Motor neuron (in vitro differentiated cells): ENCODE measurements around the gene MAP9. TPM values are rescaled to one million over a fixed set of nuclear protein-coding genes. Genes with fewer than 3 reads are reported as not detected.

ENCODE experiments used
- ATAC-seq, 8 experiments: fragments of 200-7000 bp; cut with Tn5 transposase; replicated peaks in 6 of 8; 2 replicates each; pipeline ENCODE4 v1.8.0; 2021; ENCODE audit warnings: mild to moderate bottlenecking in 8 of 8, moderate library complexity in 8 of 8
- H3K27ac ChIP-seq, 2 donors: fragments of 250-450 bp; sonication (Bioruptor Pico); 2 replicates each; pipeline ENCODE4 v1.9.0; 2021; ENCODE audit warnings: antibody characterized with exemption in 2 of 2, mild to moderate bottlenecking in 2 of 2, moderate library complexity in 1 of 2
- H3K4me1 ChIP-seq, 2 donors: fragments of 250-450 bp; sonication (Bioruptor Pico); replicated peaks in 1 of 2; 2 replicates each; pipeline ENCODE4 v1.6.1; 2021; ENCODE audit warnings: antibody characterized with exemption in 2 of 2, mild to moderate bottlenecking in 2 of 2, moderate library complexity in 1 of 2
- H3K4me3 ChIP-seq, 5 donors: fragments of 250-450 bp; sonication (Bioruptor Pico); 2 replicates each; pipeline ENCODE4 v1.9.0; 2021; ENCODE audit warnings: antibody characterized with exemption in 5 of 5, mild to moderate bottlenecking in 5 of 5, moderate library complexity in 4 of 5
- WGBS, 10 experiments: fragments of 450-650 bp; shearing (Covaris generic); methylation state at CpG; one replicate each; pipeline ENCODE4 v1.0.0; 2022; 5-methylcytosine and 5-hydroxymethylcytosine counted together
- in situ Hi-C, 9 experiments: fragments of 400-800 bp; cut with MboI; loops; one replicate each; pipeline ENCODE4 v1.15.0; 2021; ENCODE audit warnings: low sequenced_read_pairs in 9 of 9, low pct_unique_long_range_greater_than_20kb in 2 of 9; ENCODE audit not compliant: unreplicated experiment in 9 of 9
- total RNA-seq, 8 experiments: library from RNA; unstranded; fragments of 300-600 nt; gene quantifications; 2 replicates each; pipeline versions ENCODE4 v1.2.3 to v1.2.4, GENCODE V29; 2022

MAP9 gene
- total RNA-seq, 8 experiments from 2014 or later: 0.81 to 67.1 (median 34.2) TPM

DNA sequence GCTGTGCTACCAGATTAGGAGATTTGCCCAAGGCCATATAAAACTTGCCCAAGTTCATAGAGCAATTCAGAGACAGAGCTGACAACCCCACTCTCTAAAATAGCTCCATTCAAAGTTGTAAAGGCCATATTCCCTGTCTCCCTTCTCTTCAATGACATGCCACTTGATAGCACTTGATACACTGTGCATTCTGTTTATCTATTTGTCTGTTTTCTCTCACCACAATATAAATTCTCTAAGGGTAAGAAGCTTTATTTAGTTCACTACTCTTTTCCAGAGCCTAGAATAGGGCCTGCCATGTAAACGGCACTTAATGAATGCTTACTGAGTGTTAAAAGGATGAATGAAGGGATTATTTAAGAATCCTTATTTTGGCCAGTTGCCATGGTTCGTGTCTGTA is 24.1 kb upstream of the MAP9 start:
- in situ Hi-C loops: loop anchor here in 4 of 9 experiments (25.0 kb wide), 3 partner anchors 386 to 561 kb away; partner anchors contain the start of gene CTSO (in 1 of the 4)
- WGBS, 10 experiments: 0 to 100% (median 72%) methylated on average over 1 to 2 of the region's 2 CpGs; no CpG with 5 or more reads in 3 of the 10 experiments
- no peak overlapping the region for H3K27ac ChIP-seq
- ATAC-seq: no peak
- H3K4me1 ChIP-seq: peaks cover 2 to 9% of the 10 kb centered on the region in 2 donors
- H3K4me3 ChIP-seq: no peak overlapping the region

DNA sequence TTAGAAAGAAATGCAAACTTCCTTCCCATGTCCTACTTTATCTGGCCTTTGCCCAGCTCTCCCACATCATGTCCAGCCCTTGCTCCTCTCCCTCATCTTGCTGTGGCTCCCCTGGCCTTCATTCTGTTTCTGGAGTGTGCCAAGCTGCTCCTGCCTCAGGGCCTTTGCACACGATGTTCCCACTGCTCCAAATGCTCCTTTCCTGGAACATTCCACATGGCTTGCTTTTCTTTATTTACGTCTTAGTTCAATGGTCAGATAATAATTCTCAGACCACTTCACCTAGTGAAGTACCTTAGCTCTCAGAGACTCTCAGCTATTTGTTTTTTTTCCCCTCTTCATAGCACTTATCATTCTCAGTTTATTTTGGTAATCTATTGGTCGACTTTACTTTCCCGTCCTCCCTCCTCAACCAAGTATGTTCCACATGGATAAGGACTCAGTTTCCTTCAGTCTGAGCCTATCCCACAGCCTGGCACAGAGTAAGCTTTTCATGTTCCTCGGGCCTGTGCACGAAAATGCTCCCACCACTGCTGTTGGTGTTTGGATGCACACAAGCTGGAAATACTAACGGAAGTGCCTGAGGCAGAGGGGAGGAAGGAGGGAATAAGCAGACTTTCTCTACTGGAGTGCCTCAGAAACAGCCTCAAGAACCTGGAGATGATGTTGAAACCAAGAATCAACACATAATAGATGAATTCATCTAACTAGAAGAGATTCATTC is 23.4 kb upstream of the MAP9 start:
- H3K4me1 ChIP-seq: peaks cover 2 to 9% of the 10 kb centered on the region in 2 donors
- no peak overlapping the region for H3K27ac ChIP-seq
- no peak for ATAC-seq
- H3K4me3 ChIP-seq: no peak overlapping the region
- in situ Hi-C loops: loop anchor here in 4 of 9 experiments (25.0 kb wide), 3 partner anchors 387 to 562 kb away; partner anchors contain the start of gene CTSO (in 1 of the 4)
- WGBS, 10 experiments: 12 to 89% (median 66%) methylated on average over 1 to 7 of the region's 7 CpGs

DNA sequence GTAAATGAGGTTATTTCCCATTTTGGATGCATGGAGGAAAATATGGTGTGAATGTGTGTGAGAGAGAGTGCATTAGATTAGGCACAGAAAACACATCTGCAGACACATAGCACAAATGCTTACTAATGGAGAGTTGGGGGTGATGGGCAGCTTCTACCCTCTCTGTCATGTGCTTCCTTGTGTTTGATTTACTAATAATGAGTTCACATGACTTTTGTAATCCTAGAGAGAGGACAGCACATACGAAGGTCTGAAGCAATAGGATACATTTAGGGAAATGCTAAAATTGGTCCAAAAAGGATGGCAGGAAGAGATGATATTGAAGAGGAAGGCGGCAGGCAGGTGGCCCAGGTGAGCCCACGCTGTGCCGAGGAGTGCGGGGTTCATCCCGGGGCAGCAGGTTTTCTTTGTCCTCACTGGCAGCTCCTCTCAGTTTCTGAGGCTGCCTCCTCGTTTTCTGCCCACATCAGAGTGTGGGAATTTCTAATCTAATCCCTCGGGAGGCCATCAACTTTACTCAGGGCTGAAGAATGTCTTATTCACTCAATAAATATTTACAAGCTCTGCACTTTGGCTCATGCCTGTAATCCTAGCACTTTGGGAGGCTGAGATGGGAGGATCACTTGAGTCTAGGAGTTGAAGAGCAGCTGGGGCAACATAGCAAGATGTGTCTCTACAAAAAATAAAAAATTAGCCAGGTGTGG is 15.9 kb upstream of the MAP9 start:
- H3K27ac ChIP-seq: no peak overlapping the region
- no peaks in the 10 kb centered on the region for H3K4me1 ChIP-seq
- ATAC-seq: peak in 5 of 8 experiments; percentile 23 to 62 (median 47)
- H3K4me3 ChIP-seq: no peak overlapping the region
- in situ Hi-C loops: no loop called here
- WGBS, 10 experiments: 0 to 87% (median 57%) methylated on average over 1 to 8 of the region's 8 CpGs; no CpG with 5 or more reads in 4 of the 10 experiments

GRCh38 chr4:155391932-155392331 is 15.2 kb upstream of the MAP9 start:
- no peak for ATAC-seq
- no peaks in the 10 kb centered on the region for H3K4me1 ChIP-seq
- in situ Hi-C loops: no loop called here
- H3K27ac ChIP-seq: no peak overlapping the region
- no peak overlapping the region for H3K4me3 ChIP-seq

DNA sequence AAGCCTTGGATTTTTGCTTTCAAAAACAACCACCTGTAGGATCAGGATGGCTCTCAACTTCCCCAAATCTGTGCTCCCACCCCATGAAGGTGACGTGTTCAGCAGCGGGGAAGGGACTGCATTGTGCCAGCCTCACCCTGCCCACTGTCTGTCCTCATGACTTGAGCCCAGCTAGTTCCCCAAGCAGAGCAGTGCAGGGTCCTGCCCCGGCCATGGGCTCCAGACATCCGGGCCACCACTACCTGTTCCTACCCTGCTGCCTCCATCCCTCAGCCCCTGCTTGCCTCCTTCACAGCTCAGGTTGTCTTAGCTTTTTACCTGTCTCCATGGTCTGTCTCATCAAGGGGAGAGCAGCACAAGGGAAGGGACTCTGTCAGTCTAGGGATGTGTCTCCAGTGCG is 11.4 kb upstream of the MAP9 start:
- WGBS, 10 experiments: 0 to 100% (median 94%) methylated on average over 1 to 3 of the region's 5 CpGs; no CpG with 5 or more reads in 3 of the 10 experiments
- in situ Hi-C loops: no loop called here
- H3K27ac ChIP-seq: no peak overlapping the region

GRCh38 chr4:155383541-155383940 is 6.8 kb upstream of the MAP9 start:
- in situ Hi-C loops: no loop called here
- no peaks in the 10 kb centered on the region for H3K4me1 ChIP-seq
- ATAC-seq: no peak
- WGBS, 10 experiments: 8 to 94% (median 33%) methylated on average over 1 to 3 of the region's 4 CpGs; no CpG with 5 or more reads in 7 of the 10 experiments
- no peak overlapping the region for H3K4me3 ChIP-seq
- H3K27ac ChIP-seq: no peak overlapping the region

More for the DNA sequence above, 11.4 kb upstream of the MAP9 start:
- Histone ChIP-seq H3K4me3 (no peak overlapping the region), H3K4me1 (no peaks in the 10 kb centered on the region)
- ATAC-seq: no peak

DNA sequence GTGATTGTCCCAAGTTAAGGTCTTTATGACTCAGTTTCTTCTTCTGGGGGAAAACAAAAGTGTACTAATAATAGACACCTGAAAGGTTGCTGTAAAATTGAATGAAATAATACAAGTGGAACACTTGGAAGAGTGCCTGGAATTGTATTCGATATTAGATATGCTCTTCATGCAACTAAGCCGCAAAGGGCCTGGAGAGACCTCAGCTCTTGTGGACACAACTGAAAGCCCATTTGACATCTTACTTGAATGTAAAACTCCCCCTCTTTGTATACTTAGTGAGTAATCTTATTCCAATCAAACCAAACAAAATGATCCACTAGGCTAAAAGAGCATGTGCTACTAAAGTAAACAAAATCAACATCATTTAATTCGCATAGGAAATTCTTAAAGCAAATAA is 511 bp upstream of the MAP9 start:
- no peak for ATAC-seq
- H3K4me1 ChIP-seq: peaks cover 3 to 13% of the 10 kb centered on the region in 2 donors

DNA sequence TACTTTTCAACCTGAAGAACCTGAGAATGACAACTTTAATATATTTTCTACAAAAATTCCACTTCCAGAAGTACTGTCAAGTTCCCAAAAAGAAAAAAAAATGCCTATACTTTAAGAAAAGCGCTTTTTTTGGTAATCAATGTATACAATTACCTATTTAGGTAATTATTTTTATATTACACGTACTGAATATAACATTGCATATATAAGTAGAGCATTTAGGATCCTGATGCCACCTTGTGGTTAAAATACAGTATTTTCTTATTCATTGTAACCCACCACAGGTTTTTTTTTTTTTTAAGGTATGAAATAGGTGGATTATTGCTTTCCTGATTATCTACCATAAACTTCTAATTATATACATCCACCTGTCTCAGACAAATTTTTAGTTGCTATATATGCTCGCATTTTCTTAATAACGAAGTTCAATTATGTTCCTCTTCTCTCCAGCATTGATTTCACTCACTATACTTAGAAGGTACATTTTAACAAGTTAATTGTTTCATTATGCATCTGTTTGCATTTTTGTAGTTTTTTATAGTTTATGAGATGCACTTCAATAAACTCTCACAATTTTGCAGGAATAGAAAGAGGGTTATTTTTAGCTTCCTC is 5.2 kb downstream of the MAP9 start:
- peaks cover 3 to 9% of the 10 kb centered on the region in 2 donors for H3K4me1 ChIP-seq
- in situ Hi-C loops: loop anchor here in 4 of 9 experiments (25.0 kb wide), 3 partner anchors 384 to 809 kb away; partner anchors contain the start of genes FGB (in 1 of the 4) and PLRG1 (in 1 of the 4)
- 14 to 45% (median 31%) methylated on average over 2 to 4 of the region's 4 CpGs; no CpG with 5 or more reads in 1 of the 10 experiments for WGBS, 10 experiments
- H3K4me3 ChIP-seq: no peak overlapping the region
- H3K27ac ChIP-seq: no peak overlapping the region
- ATAC-seq: peak in 1 of 8 experiments; percentile 10

More for the DNA sequence above, 511 bp upstream of the MAP9 start:
- in situ Hi-C loops: no loop called here
- 27 to 100% (median 90%) methylated on average over 1 to 3 of the region's 3 CpGs for WGBS, 10 experiments
- Histone ChIP-seq H3K27ac (no peak overlapping the region), H3K4me3 (no peak overlapping the region)

DNA sequence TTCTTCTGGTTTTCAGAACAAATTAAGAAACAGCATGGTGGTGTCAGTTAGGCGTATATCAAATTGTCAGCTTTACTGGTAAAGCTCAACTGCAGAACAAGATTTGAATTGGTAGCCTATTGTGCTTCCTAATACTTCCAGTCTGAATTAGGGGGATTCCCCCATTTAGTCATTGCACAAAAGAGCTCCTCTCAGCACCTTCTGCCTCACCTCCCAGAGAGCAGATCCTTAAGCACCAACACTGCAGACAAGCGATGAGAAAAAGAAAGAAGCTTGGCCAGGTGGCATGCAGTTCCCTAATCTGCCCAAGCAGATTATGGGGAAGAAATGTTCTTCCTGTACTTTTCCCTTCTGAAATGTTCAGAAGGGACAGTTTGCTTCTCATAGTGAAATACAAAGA is 9.2 kb downstream of the MAP9 start:
- in situ Hi-C loops: loop anchor here in 5 of 9 experiments (10.0 to 25.0 kb wide), 4 partner anchors 380 to 805 kb away; partner anchors contain the start of genes FGB (in 1 of the 5) and PLRG1 (in 1 of the 5)
- Histone ChIP-seq H3K4me1 (no peaks in the 10 kb centered on the region), H3K27ac (no peak overlapping the region), H3K4me3 (no peak overlapping the region)
- WGBS, 10 experiments: 40 to 100% (median 86%) methylated on average over 1 to 2 of the region's 2 CpGs; no CpG with 5 or more reads in 4 of the 10 experiments
- ATAC-seq: no peak

DNA sequence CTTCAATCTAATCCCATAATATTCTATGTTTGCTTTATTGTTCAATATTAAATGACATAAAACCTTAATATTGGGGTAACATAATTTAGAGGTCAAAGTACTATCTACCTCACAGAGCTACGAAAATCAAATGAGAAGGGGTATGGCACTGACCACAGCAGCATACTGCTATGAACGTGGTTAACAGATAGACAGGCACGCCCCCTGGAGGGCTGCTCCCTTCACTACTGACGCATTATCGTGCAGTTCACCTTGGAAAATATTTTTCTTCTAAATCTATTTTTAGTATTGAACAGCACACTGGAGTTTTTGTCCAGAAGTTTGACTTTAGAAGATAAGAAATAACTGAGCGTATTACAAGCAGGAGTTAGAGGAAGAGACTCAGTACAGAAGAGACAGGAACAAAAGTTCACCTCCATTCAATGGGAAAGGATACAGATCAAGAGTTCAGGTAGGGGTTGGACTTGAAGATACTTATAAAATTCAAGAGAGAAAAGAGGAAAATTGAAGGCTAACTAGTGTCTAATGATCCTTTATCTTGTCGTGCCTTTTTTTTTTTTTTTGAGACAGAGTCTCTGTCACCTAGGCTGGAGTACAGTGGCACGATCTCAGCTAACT is 22.7 kb downstream of the MAP9 start:
- H3K27ac ChIP-seq: no peak overlapping the region
- in situ Hi-C loops: loop anchor here in 4 of 9 experiments (25.0 kb wide), 3 partner anchors 367 to 792 kb away; partner anchors contain the start of genes FGB (in 1 of the 4) and PLRG1 (in 1 of the 4)
- no peaks in the 10 kb centered on the region for H3K4me1 ChIP-seq
- 0 to 74% (median 37%) methylated on average over 1 to 8 of the region's 8 CpGs for WGBS, 10 experiments
- H3K4me3 ChIP-seq: no peak overlapping the region
- peak; percentile 56 to 95 (median 81) for ATAC-seq

DNA sequence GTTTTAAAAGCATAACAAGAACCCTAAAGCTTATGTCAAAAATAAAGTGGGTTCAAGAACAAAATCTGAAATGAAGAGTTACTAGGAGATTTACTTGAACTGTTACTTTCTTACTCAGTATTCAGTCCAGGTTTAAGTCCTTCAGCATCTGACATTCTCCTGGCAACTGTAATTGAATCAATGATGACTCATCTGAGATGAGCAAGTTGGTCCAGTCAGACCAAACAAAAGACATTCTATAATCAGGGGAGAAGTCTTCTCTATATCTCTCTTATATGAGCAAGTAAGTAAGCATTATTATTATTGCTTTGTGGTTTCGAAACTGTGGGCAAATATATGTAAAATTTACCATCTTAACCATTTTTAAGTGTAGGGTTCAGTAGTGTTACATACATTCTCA is 34.6 kb downstream of the MAP9 start:
- no peak overlapping the region for H3K4me3 ChIP-seq
- in situ Hi-C loops: no loop called here
- H3K27ac ChIP-seq: no peak overlapping the region
- no peaks in the 10 kb centered on the region for H3K4me1 ChIP-seq
- WGBS, 10 experiments: 8 to 100% (median 71%) methylated on average over 1 of the region's 1 CpG; no CpG with 5 or more reads in 3 of the 10 experiments
- peak in 4 of 8 experiments; percentile 54 to 95 (median 71) for ATAC-seq

DNA sequence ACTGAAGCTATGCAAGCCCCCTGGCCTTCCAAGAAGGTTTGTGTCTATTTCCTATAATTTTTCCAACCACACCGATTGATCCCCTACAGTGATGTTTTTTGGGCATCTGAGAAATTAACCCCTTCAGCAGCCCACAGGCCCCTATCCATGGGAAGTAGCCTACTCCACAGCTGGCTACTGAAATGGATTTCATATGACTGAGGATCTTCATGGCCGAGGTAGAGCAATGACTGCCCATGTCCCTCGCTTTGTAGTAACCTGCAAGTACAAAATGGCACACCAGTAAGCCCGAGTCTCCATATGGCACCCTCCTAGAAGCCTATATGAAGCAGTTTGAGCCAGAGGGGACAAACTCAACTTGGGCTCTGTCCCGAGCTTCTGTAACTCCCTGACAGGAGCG is 36.8 kb downstream of the MAP9 start:
- no peak for ATAC-seq
- in situ Hi-C loops: no loop called here
- 0 to 100% (median 94%) methylated on average over 1 to 2 of the region's 6 CpGs; no CpG with 5 or more reads in 3 of the 10 experiments for WGBS, 10 experiments
- H3K27ac ChIP-seq: no peak overlapping the region
- no peak overlapping the region for H3K4me3 ChIP-seq
- H3K4me1 ChIP-seq: no peaks in the 10 kb centered on the region
